SK-N-SH treated with all-trans-retinoic acid at 6 μM for 48 hours (cell line): Measurements from ENCODE around the gene TTC12.

Experiments
- ATAC-seq: fragments of 200-7000 bp; cut with Tn5 transposase; 3 replicates; pipeline ENCODE4 v1.9.1; 2020; ENCODE audit warnings: mild to moderate bottlenecking, moderate library complexity
- ARNTL ChIP-seq: fragments of 450-650 bp; formaldehyde crosslinking; IDR thresholded peaks from 2 replicates; pipeline ENCODE4 v1.5.0; 2020; ENCODE audit warnings: low read depth, mild to moderate bottlenecking, moderate library complexity, borderline replicate concordance
- BACH2 ChIP-seq: fragments of 250-450 bp; sonication (Bioruptor Pico); IDR thresholded peaks from 2 replicates; pipeline ENCODE4 v1.9.0; 2021; ENCODE audit warnings: mild to moderate bottlenecking, borderline replicate concordance
- CSDC2 ChIP-seq: fragments of 250-450 bp; sonication (Bioruptor Pico); IDR thresholded peaks from 2 replicates; pipeline ENCODE4 v1.5.0; 2020; ENCODE audit warnings: mild to moderate bottlenecking, moderate library complexity
- ESRRG ChIP-seq: fragments of 250-450 bp; sonication (Bioruptor Pico); IDR thresholded peaks from 2 replicates; pipeline ENCODE4 v1.6.1; 2021; ENCODE audit warnings: mild to moderate bottlenecking
- GLIS3 ChIP-seq: fragments of 250-450 bp; sonication (Bioruptor Pico); IDR thresholded peaks from 2 replicates; pipeline ENCODE4 v1.5.0; 2020; ENCODE audit warnings: mild to moderate bottlenecking, moderate library complexity
- ISL1 ChIP-seq: fragments of 250-450 bp; sonication (Bioruptor Pico); IDR thresholded peaks from 2 replicates; pipeline ENCODE4 v2.1.2; 2022; ENCODE audit warnings: mild to moderate bottlenecking, moderate library complexity
- OSR1 ChIP-seq: fragments of 250-450 bp; sonication (Bioruptor Pico); IDR thresholded peaks from 2 replicates; pipeline ENCODE4 v1.8.0; 2022; ENCODE audit warnings: moderate library complexity, mild to moderate bottlenecking, inconsistent platforms
- PATZ1 ChIP-seq: fragments of 250-450 bp; sonication (Bioruptor Pico); IDR thresholded peaks from 2 replicates; pipeline ENCODE4 v1.8.0; 2020; ENCODE audit warnings: mild to moderate bottlenecking, moderate library complexity, borderline replicate concordance
- POU6F1 ChIP-seq: fragments of 250-450 bp; sonication (Bioruptor Pico); IDR thresholded peaks from 2 replicates; pipeline ENCODE4 v1.8.0; 2021; ENCODE audit warnings: low read depth, mild to moderate bottlenecking, moderate library complexity, borderline replicate concordance
- PPARA ChIP-seq: fragments of 250-450 bp; sonication (Bioruptor Pico); IDR thresholded peaks from 2 replicates; pipeline ENCODE4 v1.5.0; 2020; ENCODE audit warnings: mild to moderate bottlenecking, borderline replicate concordance
- RARB ChIP-seq: fragments of 250-450 bp; sonication (Bioruptor Pico); IDR thresholded peaks from 2 replicates; pipeline ENCODE4 v1.8.0; 2021; ENCODE audit warnings: mild to moderate bottlenecking, moderate library complexity
- SNAI2 ChIP-seq: fragments of 250-450 bp; sonication (Bioruptor Pico); IDR thresholded peaks from 2 replicates; pipeline ENCODE4 v1.5.0; 2020; ENCODE audit warnings: mild to moderate bottlenecking, moderate library complexity
- TCF4 ChIP-seq: fragments of 250-450 bp; sonication (Bioruptor Pico); IDR thresholded peaks from 2 replicates; pipeline ENCODE4 v1.8.0; 2021; ENCODE audit warnings: mild to moderate bottlenecking, moderate library complexity, borderline replicate concordance
- TOX ChIP-seq: fragments of 250-450 bp; sonication (Bioruptor Pico); IDR thresholded peaks from 2 replicates; pipeline ENCODE4 v1.8.0; 2021; ENCODE audit warnings: mild to moderate bottlenecking, moderate library complexity, borderline replicate concordance
- TSHZ2 ChIP-seq: fragments of 250-450 bp; sonication (Bioruptor Pico); IDR thresholded peaks from 2 replicates; pipeline ENCODE4 v1.5.0; 2020; ENCODE audit warnings: mild to moderate bottlenecking, moderate library complexity
- ZC3H10 ChIP-seq: fragments of 250-450 bp; sonication (Bioruptor Pico); IDR thresholded peaks from 2 replicates; pipeline ENCODE4 v1.5.1; 2021; ENCODE audit warnings: mild to moderate bottlenecking, moderate library complexity
- ZFP3 ChIP-seq: fragments of 250-450 bp; sonication (Bioruptor Pico); IDR thresholded peaks from 2 replicates; pipeline ENCODE4 v1.5.0; 2020; ENCODE audit warnings: mild to moderate bottlenecking, moderate library complexity
- ZFP30 ChIP-seq: fragments of 450-650 bp; formaldehyde crosslinking; IDR thresholded peaks from 2 replicates; pipeline ENCODE4 v1.5.0; 2022; ENCODE audit warnings: mild to moderate bottlenecking, moderate library complexity
- ZNF565 ChIP-seq: fragments of 450-650 bp; formaldehyde crosslinking; conservative IDR thresholded peaks from 2 replicates; pipeline ENCODE4 v1.5.0; 2020; ENCODE audit warnings: low read depth, mild to moderate bottlenecking, moderate library complexity
- ZNF70 ChIP-seq: fragments of 450-650 bp; formaldehyde crosslinking; IDR thresholded peaks from 2 replicates; pipeline ENCODE4 v1.5.0; 2020; ENCODE audit warnings: mild to moderate bottlenecking, moderate library complexity
- ZNF8 ChIP-seq: fragments of 450-650 bp; formaldehyde crosslinking; IDR thresholded peaks from 2 replicates; pipeline ENCODE4 v1.5.0; 2020; ENCODE audit warnings: mild to moderate bottlenecking, moderate library complexity
- TF ChIP-seq, protein P1 (sequence below): fragments of 250-450 bp; sonication (Bioruptor Pico); IDR thresholded peaks from 2 replicates; pipeline ENCODE4 v1.5.1; 2021; ENCODE audit warnings: mild to moderate bottlenecking, moderate library complexity
- TF ChIP-seq, protein P2 (sequence below): fragments of 250-450 bp; sonication (Bioruptor Pico); IDR thresholded peaks from 2 replicates; pipeline ENCODE4 v1.5.1; 2020; ENCODE audit warnings: low read depth, mild to moderate bottlenecking, moderate library complexity

The TTC12 gene

GRCh38 chr11:113305440-113306336 lies 8.7 kb upstream of the TTC12 start:
- TF ChIP-seq TCF4 (CRISPR knock-in tag) (no peak), ZNF70 (CRISPR knock-in tag) (no peak), ARNTL (no peak), ISL1 (CRISPR knock-in tag) (no peak), ESRRG (CRISPR knock-in tag) (no peak), GLIS3 (CRISPR knock-in tag) (no peak), ZNF565 (no peak), POU6F1 (no peak), CSDC2 (CRISPR knock-in tag) (no peak), TOX (no peak), ZC3H10 (CRISPR knock-in tag) (no peak), OSR1 (no peak), SNAI2 (CRISPR knock-in tag) (no peak), PATZ1 (CRISPR knock-in tag) (no peak), ZFP30 (no peak), PPARA (CRISPR knock-in tag) (no peak)
- TF ChIP-seq, protein P1, sequence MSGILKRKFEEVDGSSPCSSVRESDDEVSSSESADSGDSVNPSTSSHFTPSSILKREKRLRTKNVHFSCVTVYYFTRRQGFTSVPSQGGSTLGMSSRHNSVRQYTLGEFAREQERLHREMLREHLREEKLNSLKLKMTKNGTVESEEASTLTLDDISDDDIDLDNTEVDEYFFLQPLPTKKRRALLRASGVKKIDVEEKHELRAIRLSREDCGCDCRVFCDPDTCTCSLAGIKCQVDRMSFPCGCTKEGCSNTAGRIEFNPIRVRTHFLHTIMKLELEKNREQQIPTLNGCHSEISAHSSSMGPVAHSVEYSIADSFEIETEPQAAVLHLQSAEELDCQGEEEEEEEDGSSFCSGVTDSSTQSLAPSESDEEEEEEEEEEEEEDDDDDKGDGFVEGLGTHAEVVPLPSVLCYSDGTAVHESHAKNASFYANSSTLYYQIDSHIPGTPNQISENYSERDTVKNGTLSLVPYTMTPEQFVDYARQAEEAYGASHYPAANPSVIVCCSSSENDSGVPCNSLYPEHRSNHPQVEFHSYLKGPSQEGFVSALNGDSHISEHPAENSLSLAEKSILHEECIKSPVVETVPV = no peak
- TF ChIP-seq, all 23 proteins: peak for 0
- ATAC-seq = peak; percentile 100

DNA sequence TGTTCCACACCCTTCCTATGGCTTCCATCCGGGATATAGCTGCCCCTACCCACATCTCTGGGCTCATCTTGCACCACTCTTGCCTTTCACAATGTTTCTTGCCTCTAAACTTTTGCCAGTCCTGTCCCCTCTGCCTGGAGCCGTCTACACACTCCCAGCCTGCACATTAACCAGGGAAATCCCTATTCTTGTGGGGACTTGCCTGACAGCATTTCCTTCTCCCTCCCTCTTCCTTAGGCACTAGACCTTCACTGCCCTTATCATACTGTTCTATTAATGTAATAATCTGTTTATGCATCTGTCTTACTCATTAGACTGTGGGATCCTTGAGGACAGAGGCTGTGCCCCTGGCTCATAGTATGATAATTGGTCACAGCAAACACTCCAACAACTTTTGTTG lies 5.8 kb upstream of the TTC12 start:
- TF ChIP-seq SNAI2 (CRISPR knock-in tag) (no peak), ESRRG (CRISPR knock-in tag) (no peak), POU6F1 (no peak), ARNTL (no peak), GLIS3 (CRISPR knock-in tag) (no peak), TOX (no peak), PPARA (CRISPR knock-in tag) (no peak), PATZ1 (CRISPR knock-in tag) (no peak), ISL1 (CRISPR knock-in tag) (no peak), BACH2 (CRISPR knock-in tag) (no peak), ZNF70 (CRISPR knock-in tag) (no peak), TCF4 (CRISPR knock-in tag) (no peak), ZNF8 (CRISPR knock-in tag) (no peak), ZFP3 (no peak), OSR1 (no peak), RARB (CRISPR knock-in tag) (no peak), TSHZ2 (CRISPR knock-in tag) (no peak)
- TF ChIP-seq, protein P2, sequence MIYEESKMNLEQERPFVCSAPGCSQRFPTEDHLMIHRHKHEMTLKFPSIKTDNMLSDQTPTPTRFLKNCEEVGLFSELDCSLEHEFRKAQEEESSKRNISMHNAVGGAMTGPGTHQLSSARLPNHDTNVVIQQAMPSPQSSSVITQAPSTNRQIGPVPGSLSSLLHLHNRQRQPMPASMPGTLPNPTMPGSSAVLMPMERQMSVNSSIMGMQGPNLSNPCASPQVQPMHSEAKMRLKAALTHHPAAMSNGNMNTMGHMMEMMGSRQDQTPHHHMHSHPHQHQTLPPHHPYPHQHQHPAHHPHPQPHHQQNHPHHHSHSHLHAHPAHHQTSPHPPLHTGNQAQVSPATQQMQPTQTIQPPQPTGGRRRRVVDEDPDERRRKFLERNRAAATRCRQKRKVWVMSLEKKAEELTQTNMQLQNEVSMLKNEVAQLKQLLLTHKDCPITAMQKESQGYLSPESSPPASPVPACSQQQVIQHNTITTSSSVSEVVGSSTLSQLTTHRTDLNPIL (CRISPR knock-in tag) = no peak
- ATAC-seq = no peak
